ENCODE measurements around the gene RAPGEF3. TPM values are rescaled to one million over a fixed set of nuclear protein-coding genes. Genes with fewer than 3 reads are reported as not detected.

Gene RAPGEF3
- total and polyA plus RNA-seq, 9 of the 15 experiments (the other 6 are each of a cell fraction or from before 2014, with no cell fraction given) = 0.03 to 0.78 (median 0.37) TPM; not detected in 1

DNA sequence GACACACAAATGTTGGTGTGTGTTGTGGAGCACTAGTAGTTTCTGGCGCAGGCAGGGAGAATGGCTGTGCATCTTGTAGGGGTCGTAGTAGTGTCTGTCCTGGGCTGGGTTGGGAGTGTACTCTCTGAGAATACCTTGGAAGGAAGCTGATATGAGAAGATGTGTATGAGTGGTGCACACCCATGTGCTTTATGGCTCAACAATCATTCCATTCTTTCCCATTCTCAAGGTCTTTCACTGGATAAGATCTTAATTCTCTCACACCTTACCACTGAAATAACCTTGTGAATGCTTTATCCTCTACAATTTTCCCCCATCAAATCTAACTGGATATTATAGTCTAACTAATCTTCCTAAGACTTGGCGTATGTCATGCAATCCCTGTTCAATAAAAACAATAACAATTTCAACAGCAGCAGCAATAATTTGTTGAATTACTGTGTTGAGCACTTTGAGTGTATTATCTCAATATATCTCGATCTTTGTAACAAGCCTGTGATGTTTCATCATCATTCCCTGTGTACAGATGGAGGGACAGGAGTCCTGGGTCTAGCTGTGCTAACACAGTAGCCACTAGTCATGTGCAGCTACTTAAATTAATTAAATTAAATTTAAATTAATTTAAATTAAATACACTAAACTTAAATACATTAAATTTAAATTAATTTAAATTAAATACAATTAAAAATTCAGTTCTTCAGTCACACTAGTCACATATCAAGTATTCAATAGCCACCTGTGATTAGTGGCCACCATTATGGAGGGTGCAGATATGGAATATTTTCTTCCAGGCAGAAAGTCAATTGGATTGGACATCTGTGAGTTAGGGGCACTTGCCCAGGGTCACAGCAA, 10.8 kb upstream of the RAPGEF3 start:
- Histone ChIP-seq H3K4me1 (replicated peaks in 1 of 2; ENCODE audit: control insufficient read depth in 2 of 2, insufficient read depth in 2 of 2, low read length in 2 of 2) (peaks cover 22 to 36% of the 10 kb centered on the region in 2 experiments), H3K27me3 (ENCODE audit: control insufficient read depth in 2 of 2, insufficient read depth in 2 of 2, low read length in 2 of 2) (no peaks in the 10 kb centered on the region), H3K4me2 (ENCODE audit: insufficient read depth, low read length) (no peak overlapping the region), H3K36me3 (ENCODE audit: control insufficient read depth, insufficient read depth, low read length) (no peaks in the 10 kb centered on the region), H3K9me3 (replicated peaks; ENCODE audit: control insufficient read depth, insufficient read depth, low read depth, low read length) (no peaks in the 10 kb centered on the region), H3K9ac (ENCODE audit: insufficient read depth in 1 of 2, low read depth in 2 of 2, low read length in 2 of 2) (no peak overlapping the region), H3K27ac (ENCODE audit: extremely low read depth, low read depth, low read length) (no peak overlapping the region), H2AFZ (ENCODE audit: low read depth, low read length) (no peak overlapping the region), H3K9me1 (ENCODE audit: control insufficient read depth, insufficient read depth, low read length) (no peaks in the 10 kb centered on the region), H4K20me1 (replicated peaks; ENCODE audit: control insufficient read depth, insufficient read depth, low read length) (no peaks in the 10 kb centered on the region), H3K79me2 (ENCODE audit: control insufficient read depth, insufficient read depth, low read length) (peaks cover 14% of the 10 kb centered on the region), H3K4me3 (no peak overlapping the region)
- peak; percentile 30; the same call in 1 of the 2 replicates for TF ChIP-seq CEBPG (CRISPR knock-in tag; IDR thresholded peaks at IDR 0.05)
- no peak for TF ChIP-seq CEBPG (tag; conservative IDR thresholded peaks at IDR 0.05 in 1 of 2, IDR thresholded peaks at IDR 0.05 in 1 of 2)
- TF ChIP-seq ZNF830 (CRISPR knock-in tag; IDR thresholded peaks at IDR 0.05) = no peak
- TF ChIP-seq, protein P1, sequence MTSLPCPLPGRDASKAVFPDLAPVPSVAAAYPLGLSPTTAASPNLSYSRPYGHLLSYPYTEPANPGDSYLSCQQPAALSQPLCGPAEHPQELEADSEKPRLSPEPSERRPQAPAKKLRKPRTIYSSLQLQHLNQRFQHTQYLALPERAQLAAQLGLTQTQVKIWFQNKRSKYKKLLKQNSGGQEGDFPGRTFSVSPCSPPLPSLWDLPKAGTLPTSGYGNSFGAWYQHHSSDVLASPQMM (CRISPR knock-in tag; IDR thresholded peaks at IDR 0.05) = no peak
- TF ChIP-seq, protein P2, sequence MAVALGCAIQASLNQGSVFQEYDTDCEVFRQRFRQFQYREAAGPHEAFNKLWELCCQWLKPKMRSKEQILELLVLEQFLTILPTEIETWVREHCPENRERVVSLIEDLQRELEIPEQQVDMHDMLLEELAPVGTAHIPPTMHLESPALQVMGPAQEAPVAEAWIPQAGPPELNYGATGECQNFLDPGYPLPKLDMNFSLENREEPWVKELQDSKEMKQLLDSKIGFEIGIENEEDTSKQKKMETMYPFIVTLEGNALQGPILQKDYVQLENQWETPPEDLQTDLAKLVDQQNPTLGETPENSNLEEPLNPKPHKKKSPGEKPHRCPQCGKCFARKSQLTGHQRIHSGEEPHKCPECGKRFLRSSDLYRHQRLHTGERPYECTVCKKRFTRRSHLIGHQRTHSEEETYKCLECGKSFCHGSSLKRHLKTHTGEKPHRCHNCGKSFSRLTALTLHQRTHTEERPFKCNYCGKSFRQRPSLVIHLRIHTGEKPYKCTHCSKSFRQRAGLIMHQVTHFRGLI (CRISPR knock-in tag; IDR thresholded peaks at IDR 0.05) = no peak
- TF ChIP-seq NR4A1 (CRISPR knock-in tag; IDR thresholded peaks at IDR 0.05) = no peak
- TF ChIP-seq NR4A1 (tag; IDR thresholded peaks at IDR 0.05) = 0 out of 2 replicates have a peak, but pooled peaks have one; percentile 46
- TF ChIP-seq, protein P3, sequence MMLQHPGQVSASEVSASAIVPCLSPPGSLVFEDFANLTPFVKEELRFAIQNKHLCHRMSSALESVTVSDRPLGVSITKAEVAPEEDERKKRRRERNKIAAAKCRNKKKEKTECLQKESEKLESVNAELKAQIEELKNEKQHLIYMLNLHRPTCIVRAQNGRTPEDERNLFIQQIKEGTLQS (IDR thresholded peaks at IDR 0.05) = peak; percentile 86
- TF ChIP-seq, protein P3 (CRISPR knock-in tag; conservative IDR thresholded peaks at IDR 0.05) = no peak
- ATAC-seq = no peak
- in situ Hi-C loops (cut with MboI) = loop anchor here (10.0 kb wide), 1 partner anchor 55 kb away; no protein-coding TSS in a partner anchor
- ChIA-PET CTCF (ENCODE audit: low intra/inter-chr PET ratio) (interaction anchor here (1.1 kb wide), 1 partner anchor 68 kb away, joined by 4 read pairs; no protein-coding TSS in a partner anchor), POLR2A (interaction anchor here (0.6 to 1.3 kb wide), 7 partner anchors 8 to 66 kb away, joined by 3 to 4 read pairs (median 3); no protein-coding TSS in a partner anchor)
- intact Hi-C loops (cut with micrococcal nuclease) = no loop called here
- BruUV-seq (replicated peaks) = no TSS peak
- no peak for DNase-seq (ENCODE audit: extremely low read depth in 1 of 4, low spot score in 3 of 4)
- WGBS (ENCODE audit: insufficient coverage, low coverage, missing lambda C conversion rate) = 52% methylated on average over 4 of the region's 4 CpGs
- FAIRE-seq = no peak
